ENCODE measurements around the gene DCC. TPM values are rescaled to one million over a fixed set of nuclear protein-coding genes. Genes with fewer than 3 reads are reported as not detected.

DCC gene
- total and polyA plus RNA-seq, 9 of the 15 experiments (the other 6 are each of a cell fraction or from before 2014, with no cell fraction given): not detected

GRCh38 chr18:52824126-52824525 is 484.1 kb downstream of the DCC start:
- FAIRE-seq (no peak), ATAC-seq (no peak), DNase-seq (ENCODE audit: extremely low read depth in 1 of 4, low spot score in 3 of 4) (no peak)
- Histone ChIP-seq H3K79me2 (ENCODE audit: control insufficient read depth, insufficient read depth, low read length) (no peaks in the 10 kb centered on the region), H3K4me3 (no peak overlapping the region), H3K27me3 (ENCODE audit: control insufficient read depth in 2 of 2, insufficient read depth in 2 of 2, low read length in 2 of 2) (no peaks in the 10 kb centered on the region), H3K4me2 (ENCODE audit: insufficient read depth, low read length) (no peak overlapping the region), H4K20me1 (replicated peaks; ENCODE audit: control insufficient read depth, insufficient read depth, low read length) (no peaks in the 10 kb centered on the region), H2AFZ (ENCODE audit: low read depth, low read length) (no peak overlapping the region), H3K9me1 (ENCODE audit: control insufficient read depth, insufficient read depth, low read length) (no peaks in the 10 kb centered on the region), H3K4me1 (replicated peaks in 1 of 2; ENCODE audit: control insufficient read depth in 2 of 2, insufficient read depth in 2 of 2, low read length in 2 of 2) (no peaks in the 10 kb centered on the region), H3K36me3 (ENCODE audit: control insufficient read depth, insufficient read depth, low read length) (no peaks in the 10 kb centered on the region), H3K9ac (ENCODE audit: insufficient read depth in 1 of 2, low read depth in 2 of 2, low read length in 2 of 2) (no peak overlapping the region), H3K27ac (ENCODE audit: extremely low read depth, low read depth, low read length) (no peak overlapping the region), H3K9me3 (replicated peaks; ENCODE audit: control insufficient read depth, insufficient read depth, low read depth, low read length) (no peaks in the 10 kb centered on the region)
- no TSS peak for BruUV-seq (replicated peaks)
- POLR2A ChIA-PET: no interaction called here
- TF ChIP-seq SP2 (IDR thresholded peaks at IDR 0.05; ENCODE audit: extremely low read depth, low read depth, low read length, poor library complexity, severe bottlenecking): no peak
- no peak for TF ChIP-seq SAP30 (IDR thresholded peaks at IDR 0.05; ENCODE audit: borderline replicate concordance, insufficient read depth, low read depth, low read length, poor library complexity, severe bottlenecking)
- TF ChIP-seq POLR2AphosphoS5 (IDR thresholded peaks at IDR 0.05; ENCODE audit: control insufficient read depth, insufficient read depth, low read depth, low read length): no peak
- TF ChIP-seq SMAD1 (IDR thresholded peaks at IDR 0.05; ENCODE audit: low read depth, low read length, partially characterized antibody): no peak
- TF ChIP-seq ARID3B (CRISPR knock-in tag; IDR thresholded peaks at IDR 0.05; ENCODE audit: borderline replicate concordance): no peak
- no peak for TF ChIP-seq MXI1 (IDR thresholded peaks at IDR 0.05; ENCODE audit: low read depth, low read length)
- TF ChIP-seq SRSF9 (IDR thresholded peaks at IDR 0.05; ENCODE audit: borderline replicate concordance, low read depth, low read length): no peak
- TF ChIP-seq ZNF232 (CRISPR knock-in tag; IDR thresholded peaks at IDR 0.05): no peak
- TF ChIP-seq ZC3H8 (IDR thresholded peaks at IDR 0.05): no peak
- TF ChIP-seq NFATC3 (IDR thresholded peaks at IDR 0.05): no peak
- no peak for TF ChIP-seq ZNF740 (CRISPR knock-in tag; IDR thresholded peaks at IDR 0.05)
- no peak for TF ChIP-seq ZNF740 (tag; IDR thresholded peaks at IDR 0.05)
- TF ChIP-seq MCM5 (IDR thresholded peaks at IDR 0.05; ENCODE audit: low read depth): no peak
- no peak for TF ChIP-seq ERF (CRISPR knock-in tag; IDR thresholded peaks at IDR 0.05)
- TF ChIP-seq ZNF274 (IDR thresholded peaks at IDR 0.05; ENCODE audit: borderline replicate concordance, low read depth, low read length): no peak
- TF ChIP-seq HDAC1 (IDR thresholded peaks at IDR 0.05): no peak
- TF ChIP-seq BRF2 (IDR thresholded peaks at IDR 0.05; ENCODE audit: borderline replicate concordance, insufficient read depth, insufficient read length): no peak
- intact Hi-C loops (cut with micrococcal nuclease) (no loop called here), in situ Hi-C loops (cut with MboI) (no loop called here)
- 3% methylated on average over 3 of the region's 3 CpGs for WGBS (ENCODE audit: insufficient coverage, low coverage, missing lambda C conversion rate)
- CTCF ChIA-PET (ENCODE audit: low intra/inter-chr PET ratio): no interaction called here

All from K562 (cell line).